GM12878 (cell line): ENCODE measurements around the gene OR51L1. TPM values are rescaled to one million over a fixed set of nuclear protein-coding genes. Genes with fewer than 3 reads are reported as not detected.

Experiments used
- ATAC-seq: fragments of 200-7000 bp; cut with Tn5 transposase; 3 replicates; pipeline ENCODE4 v1.9.1; 2020; ENCODE audit warnings: mild to moderate bottlenecking, moderate library complexity
- BruUV-seq: library from RNA; stranded (reverse); fragments of 400-500 nt; replicated peaks from 2 replicates; lab custom pipeline; 2021; lab: Mats Ljungman, UMichigan
- CTCF ChIA-PET: fragments of 300-600 bp; sonication (Branson Sonifier 250); formaldehyde crosslinking; extraction: SDS; loops from one replicate; lab custom pipeline; 2021; ENCODE audit warnings: inconsistent platforms; lab: Yijun Ruan, JAX
- POLR2A ChIA-PET: fragments of 350-600 bp; formaldehyde crosslinking; extraction: SDS; loops from one replicate; lab custom pipeline; 2021; ENCODE audit warnings: inconsistent platforms; lab: Charles Lee
- RAD21 ChIA-PET: fragments of 300-600 bp; sonication (Branson Sonifier 250); formaldehyde crosslinking; loops from one replicate; lab custom pipeline; 2023; ENCODE audit warnings: antibody characterized with exemption; ENCODE audit not compliant: unreplicated experiment; lab: Charles Lee
- SMC1A ChIA-PET: fragments of 300-600 bp; sonication (Branson Sonifier 250); formaldehyde crosslinking; loops from one replicate; lab custom pipeline; 2023; ENCODE audit not compliant: unreplicated experiment, uncharacterized antibody; lab: Charles Lee
- DNase-seq: peaks from one replicate; pipeline ENCODE4 v3.0.0-alpha.2; 2011; ENCODE audit warnings: low read depth, low spot score
- FAIRE-seq: peaks from 3 replicates; lab custom pipeline; 2011; peaks lifted over from hg19 to GRCh38; lab: Jason Lieb, UNC
- H2AFZ ChIP-seq: 2 replicates; pipeline ENCODE4 v1.6.0; 2011; ENCODE audit warnings: low read depth, low read length, control low read depth; ENCODE audit not compliant: control insufficient read depth
- H3K27ac ChIP-seq: 2 replicates; pipeline ENCODE4 v1.5.1; 2011; ENCODE audit warnings: control low read depth; ENCODE audit not compliant: control insufficient read depth, insufficient read depth
- H3K27me3 ChIP-seq, 2 experiments: replicated peaks in 1 of 2; 2 replicates each; pipeline versions ENCODE4 v1.6.0 to v1.6.1; 2011; ENCODE audit warnings: low read length in 1 of 2; ENCODE audit not compliant: control insufficient read depth in 2 of 2, insufficient read depth in 2 of 2
- H3K36me3 ChIP-seq, 2 experiments: 2 replicates each; pipeline ENCODE4 v1.5.1; 2011; ENCODE audit warnings: low read length in 1 of 2; ENCODE audit not compliant: control insufficient read depth in 2 of 2, insufficient read depth in 2 of 2
- H3K4me1 ChIP-seq: 2 replicates; pipeline ENCODE4 v1.6.1; 2011; ENCODE audit warnings: mild to moderate bottlenecking, low read length, moderate library complexity, mixed read lengths; ENCODE audit not compliant: control insufficient read depth, insufficient read depth
- H3K4me2 ChIP-seq: 2 replicates; pipeline ENCODE4 v1.6.0; 2011; ENCODE audit warnings: control low read depth; ENCODE audit not compliant: control insufficient read depth, insufficient read depth
- H3K4me3 ChIP-seq: fragments of 200-600 bp; sonication (generic); 2 replicates; pipeline ENCODE4 v1.5.1; 2016
- H3K79me2 ChIP-seq: 2 replicates; pipeline ENCODE4 v1.6.0; 2011; ENCODE audit warnings: low read length; ENCODE audit not compliant: control insufficient read depth, insufficient read depth
- H3K9ac ChIP-seq: 2 replicates; pipeline ENCODE4 v1.8.0; 2011; ENCODE audit warnings: low read length, control low read depth, mixed read lengths; ENCODE audit not compliant: control insufficient read depth, insufficient read depth
- H3K9me3 ChIP-seq: replicated peaks from 3 replicates; pipeline ENCODE4 v1.5.1; 2011; ENCODE audit warnings: mild to moderate bottlenecking, low read length; ENCODE audit not compliant: control insufficient read depth, insufficient read depth
- H4K20me1 ChIP-seq: 2 replicates; pipeline ENCODE4 v1.6.0; 2011; ENCODE audit not compliant: control insufficient read depth, insufficient read depth
- FOXK2 ChIP-seq: fragments of 450-650 bp; IDR thresholded peaks from 2 replicates; pipeline ENCODE4 v1.6.1; 2017; ENCODE audit warnings: mild to moderate bottlenecking, moderate library complexity
- NFXL1 ChIP-seq: fragments of 450-650 bp; IDR thresholded peaks from 2 replicates; pipeline ENCODE4 v1.6.1; 2017; ENCODE audit warnings: antibody characterized with exemption, mild to moderate bottlenecking, borderline replicate concordance
- PRDM15 ChIP-seq: fragments of 450-650 bp; formaldehyde crosslinking; IDR thresholded peaks from 2 replicates; pipeline ENCODE4 v1.4.0; 2020; ENCODE audit warnings: mild to moderate bottlenecking, moderate library complexity
- RAD21 ChIP-seq: IDR thresholded peaks from 2 replicates; pipeline ENCODE4 v1.6.1; 2011; ENCODE audit warnings: mild to moderate bottlenecking, low read depth, low read length, moderate library complexity; ENCODE audit not compliant: insufficient read depth
- RB1 ChIP-seq: fragments of 450-650 bp; formaldehyde crosslinking; IDR thresholded peaks from 2 replicates; pipeline ENCODE4 v1.6.1; 2017; ENCODE audit warnings: mild to moderate bottlenecking, borderline replicate concordance
- TAF1 ChIP-seq: IDR thresholded peaks from 2 replicates; pipeline ENCODE4 v1.6.1; 2011; ENCODE audit warnings: mild to moderate bottlenecking, low read depth, low read length, borderline replicate concordance
- WGBS: methylation state at CpG from one replicate; pipeline ENCODE4 v1.1.6; 2016; ENCODE audit warnings: low lambda C conversion rate; ENCODE audit not compliant: insufficient replicate concordance, insufficient coverage; ENCODE audit errors: missing lambda C conversion rate; 5-methylcytosine and 5-hydroxymethylcytosine counted together
- in situ Hi-C: fragments of 300-500 bp; cut with MboI; formaldehyde crosslinking; loops from 9 replicates; pipeline ENCODE4 v1.14.3; 2018; ENCODE audit warnings: mixed read lengths
- intact Hi-C: fragments of 100-400 bp; cut with micrococcal nuclease; formaldehyde crosslinking; loops from one replicate; pipeline ENCODE4 v1.14.2; 2022; ENCODE audit not compliant: unreplicated experiment
- polyA plus RNA-seq, 11 experiments: library from polyadenylated mRNA; depleted of rRNA in 4 of 11; unstranded in 6 of 11; stranded (reverse) in 5 of 11; fragments of >200 nt; fragmentation: Nextera tagmentation in 4 of 11; fragmentation: Illumina TruSeq in 1 of 11; extraction: Ambion mirVana in 4 of 11; extraction: Trizol in 1 of 11; gene quantifications; 1 replicate in 1 of 11; 2 replicates in 10 of 11; pipeline versions ENCODE4 v1.2.1 to v1.2.3, GENCODE V29; 2011 to 2016; ENCODE audit warnings: inconsistent platforms in 2 of 11, missing spikeins in 2 of 11, low read depth in 1 of 11
- total RNA-seq, 4 experiments: library from RNA; depleted of rRNA in 3 of 4; stranded (reverse); fragments of >200 nt in 3 of 4; fragmentation: Illumina TruSeq in 1 of 4; extraction: Trizol in 1 of 4; gene quantifications; 2 replicates each; pipeline versions ENCODE4 v1.2.1 to v1.2.3, GENCODE V29; 2013 to 2021

Gene OR51L1
- total and polyA plus RNA-seq, 10 of the 15 experiments (the other 5 are each of a cell fraction or from before 2014, with no cell fraction given): not detected

GRCh38 chr11:4979036-4979435 lies 15.6 kb upstream of the OR51L1 start:
- Histone ChIP-seq H3K27ac (no peak overlapping the region), H3K4me3 (no peak overlapping the region), H3K27me3 (no peaks in the 10 kb centered on the region; a peak in 1 of 4 replicates), H2AFZ (no peak overlapping the region), H3K4me2 (no peak overlapping the region), H3K36me3 (no peaks in the 10 kb centered on the region), H3K9me3 (no peaks in the 10 kb centered on the region), H4K20me1 (no peaks in the 10 kb centered on the region), H3K4me1 (no peaks in the 10 kb centered on the region), H3K9ac (no peak overlapping the region), H3K79me2 (no peaks in the 10 kb centered on the region)
- POLR2A ChIA-PET: no interaction called here
- 11% methylated on average over 3 of the region's 3 CpGs for WGBS
- intact Hi-C loops: no loop called here
- no peak for TF ChIP-seq RB1
- no peak for TF ChIP-seq FOXK2
- no peak for TF ChIP-seq NFXL1
- no peak for TF ChIP-seq PRDM15 (CRISPR knock-in tag)
- no peak for TF ChIP-seq RAD21
- TF ChIP-seq TAF1: no peak
- RAD21 ChIA-PET: no interaction called here
- in situ Hi-C loops: no loop called here
- SMC1A ChIA-PET: no interaction called here
- ATAC-seq (no peak), DNase-seq (no peak), FAIRE-seq (no peak)
- BruUV-seq: no TSS peak
- CTCF ChIA-PET: no interaction called here
